Neuronal stem cell (in vitro differentiated cells): Measurements from ENCODE around the gene CACNG7.
A peak's percentile ranks its signal among the peaks of the same experiment; 100 is the strongest.

Experiments
- DNase-seq: peaks from one replicate; pipeline ENCODE4 v3.0.0-alpha.2; 2013; ENCODE audit warnings: low spot score
- H2AFZ ChIP-seq: one replicate; pipeline ENCODE4 v1.6.1; 2013; ENCODE audit warnings: mild to moderate bottlenecking, low read length, inconsistent platforms
- H2AK5ac ChIP-seq: 2 replicates; pipeline ENCODE4 v1.6.1; 2013; ENCODE audit warnings: low read depth, mild to moderate bottlenecking, inconsistent platforms, low read length, moderate library complexity, mixed read lengths
- H2BK120ac ChIP-seq: 2 replicates; pipeline ENCODE4 v1.6.1; 2013; ENCODE audit warnings: low read depth, mild to moderate bottlenecking, inconsistent platforms, low read length, moderate library complexity, mixed read lengths
- H2BK12ac ChIP-seq: one replicate; pipeline ENCODE4 v1.6.1; 2013; ENCODE audit warnings: low read length, inconsistent platforms
- H2BK15ac ChIP-seq: 2 replicates; pipeline ENCODE4 v1.6.1; 2013; ENCODE audit warnings: mild to moderate bottlenecking, low read length, inconsistent platforms, mixed read lengths
- H2BK5ac ChIP-seq: one replicate; pipeline ENCODE4 v1.6.1; 2013; ENCODE audit warnings: inconsistent platforms, mild to moderate bottlenecking, low read length, moderate library complexity
- H3K14ac ChIP-seq: one replicate; pipeline ENCODE4 v1.6.1; 2013; ENCODE audit warnings: low read length, inconsistent platforms
- H3K18ac ChIP-seq: 2 replicates; pipeline ENCODE4 v1.6.1; 2013; ENCODE audit warnings: low read length, inconsistent platforms
- H3K23ac ChIP-seq: 2 replicates; pipeline ENCODE4 v1.6.1; 2013; ENCODE audit warnings: low read depth, mild to moderate bottlenecking, mixed read lengths, low read length, inconsistent platforms; ENCODE audit not compliant: poor library complexity
- H3K27ac ChIP-seq: replicated peaks from 3 replicates; pipeline ENCODE4 v1.5.1; 2013; ENCODE audit warnings: low read length, inconsistent platforms
- H3K27me3 ChIP-seq, 3 experiments: 2 replicates each; pipeline ENCODE4 v1.6.1; 2013; ENCODE audit warnings: low read length in 3 of 3, mild to moderate bottlenecking in 2 of 3, inconsistent platforms in 1 of 3, low read depth in 1 of 3, mixed read lengths in 1 of 3, moderate library complexity in 1 of 3; ENCODE audit not compliant: control insufficient read depth in 3 of 3, insufficient read depth in 3 of 3
- H3K36me3 ChIP-seq, 2 donors: replicated peaks in 1 of 2; 2 replicates each; pipeline ENCODE4 v1.6.1; 2013; ENCODE audit warnings: low read length in 2 of 2; ENCODE audit not compliant: control insufficient read depth in 2 of 2, insufficient read depth in 2 of 2
- H3K4ac ChIP-seq: 2 replicates; pipeline ENCODE4 v1.6.1; 2013; ENCODE audit warnings: inconsistent platforms, mild to moderate bottlenecking, low read length, moderate library complexity
- H3K4me1 ChIP-seq, 2 donors: 1 replicate in 1 of 2; 2 replicates in 1 of 2; pipeline ENCODE4 v1.6.1; 2013; ENCODE audit warnings: low read length in 2 of 2, low read depth in 1 of 2; ENCODE audit not compliant: control insufficient read depth in 2 of 2, insufficient read depth in 1 of 2
- H3K4me2 ChIP-seq: one replicate; pipeline ENCODE4 v1.6.1; 2013; ENCODE audit warnings: mild to moderate bottlenecking, low read length, inconsistent platforms; ENCODE audit not compliant: insufficient read depth, poor library complexity, severe bottlenecking
- H3K4me3 ChIP-seq, 2 donors: 2 replicates each; pipeline ENCODE4 v1.5.1; 2013; ENCODE audit warnings: low read length in 2 of 2, mild to moderate bottlenecking in 2 of 2, inconsistent platforms in 1 of 2, moderate library complexity in 1 of 2
- H3K79me1 ChIP-seq: one replicate; pipeline ENCODE4 v1.6.1; 2013; ENCODE audit warnings: low read depth, mild to moderate bottlenecking, inconsistent platforms, low read length, moderate library complexity
- H3K9ac ChIP-seq: one replicate; pipeline ENCODE4 v1.6.1; 2013; ENCODE audit warnings: mild to moderate bottlenecking, low read depth, low read length, inconsistent platforms; ENCODE audit not compliant: poor library complexity
- H3K9me3 ChIP-seq, 2 donors: replicated peaks in 1 of 2; 2 replicates each; pipeline versions ENCODE3 to v1.6.1; 2013; ENCODE audit warnings: low read length in 2 of 2, mild to moderate bottlenecking in 2 of 2, inconsistent platforms in 1 of 2, low read depth in 1 of 2, mixed read lengths in 1 of 2, moderate library complexity in 1 of 2; ENCODE audit not compliant: control insufficient read depth in 2 of 2, insufficient read depth in 1 of 2
- H4K8ac ChIP-seq: one replicate; pipeline ENCODE4 v1.6.1; 2013; ENCODE audit warnings: low read depth, mild to moderate bottlenecking, inconsistent platforms, low read length, moderate library complexity
- H4K91ac ChIP-seq: one replicate; pipeline ENCODE4 v1.6.1; 2013; ENCODE audit warnings: low read length, low read depth, mild to moderate bottlenecking, inconsistent platforms; ENCODE audit not compliant: poor library complexity
- WGBS, 2 donors: extraction: QIAGEN DNeasy Blood & Tissue Kit; methylation state at CpG; one replicate each; pipeline ENCODE4 v1.1.7; 2013; ENCODE audit warnings: missing lambda C conversion rate in 2 of 2, mixed read lengths in 1 of 2; ENCODE audit not compliant: insufficient read length in 2 of 2, insufficient replicate concordance in 1 of 2; ENCODE audit errors: extremely low coverage in 2 of 2; 5-methylcytosine and 5-hydroxymethylcytosine counted together

Gene CACNG7

DNA sequence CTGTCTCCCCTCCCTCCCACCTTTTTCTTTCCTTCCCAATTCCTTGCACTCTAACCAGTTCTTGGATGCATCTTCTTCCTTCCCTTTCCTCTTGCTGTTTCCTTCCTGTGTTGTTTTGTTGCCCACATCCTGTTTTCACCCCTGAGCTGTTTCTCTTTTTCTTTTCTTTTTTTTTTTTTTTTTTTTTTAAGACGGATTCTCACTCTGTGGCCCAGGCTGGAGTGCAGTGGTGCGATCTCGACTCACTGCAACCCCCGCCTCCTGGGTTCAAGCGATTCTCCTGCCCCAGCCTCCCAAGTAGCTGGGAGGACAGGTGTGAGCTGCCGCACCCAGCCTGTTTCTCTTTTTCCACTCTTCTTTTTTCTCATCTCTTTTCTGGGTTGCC is 34.5 kb upstream of the CACNG7 start:
- H3K9me3 ChIP-seq: no peaks in the 10 kb centered on the region
- H3K36me3 ChIP-seq: peaks cover 24 to 61% of the 10 kb centered on the region in 2 donors
- no peak overlapping the region for H3K14ac ChIP-seq
- no peak overlapping the region for H2BK15ac ChIP-seq
- H3K4me3 ChIP-seq: no peak overlapping the region
- WGBS, 2 donors: no CpG with 5 or more reads among the region's 6 CpGs
- H3K4me2 ChIP-seq: no peak overlapping the region
- no peak overlapping the region for H3K18ac ChIP-seq
- H4K91ac ChIP-seq: no peak overlapping the region
- no peak overlapping the region for H2BK120ac ChIP-seq
- no peak overlapping the region for H2AK5ac ChIP-seq
- peak overlapping the region; percentile 65 for H3K23ac ChIP-seq
- H3K4me1 ChIP-seq: peaks cover 2 to 7% of the 10 kb centered on the region in 2 donors
- no peak overlapping the region for H3K27ac ChIP-seq
- H2AFZ ChIP-seq: no peak overlapping the region
- DNase-seq: no peak
- peaks cover 11% of the 10 kb centered on the region for H3K79me1 ChIP-seq
- no peak overlapping the region for H2BK12ac ChIP-seq
- no peaks in the 10 kb centered on the region for H3K27me3 ChIP-seq
- no peak overlapping the region for H4K8ac ChIP-seq
- H3K9ac ChIP-seq: no peak overlapping the region
- no peak overlapping the region for H3K4ac ChIP-seq
- H2BK5ac ChIP-seq: no peak overlapping the region

GRCh38 chr19:53875602-53876325 is 33.3 kb upstream of the CACNG7 start:
- Histone ChIP-seq H3K18ac (no peak overlapping the region), H3K23ac (no peak overlapping the region), H2BK5ac (no peak overlapping the region), H3K4ac (no peak overlapping the region), H3K79me1 (peaks cover 11% of the 10 kb centered on the region), H2BK15ac (no peak overlapping the region), H2BK12ac (no peak overlapping the region), H3K9ac (no peak overlapping the region), H3K4me2 (no peak overlapping the region), H3K36me3 (peaks cover 24 to 56% of the 10 kb centered on the region in 2 donors), H3K9me3 (no peaks in the 10 kb centered on the region), H3K14ac (no peak overlapping the region), H3K4me3 (no peak overlapping the region), H3K27ac (no peak overlapping the region), H2BK120ac (no peak overlapping the region), H3K27me3 (no peaks in the 10 kb centered on the region), H4K8ac (no peak overlapping the region), H2AK5ac (no peak overlapping the region), H3K4me1 (peaks cover 2 to 4% of the 10 kb centered on the region in 2 donors), H4K91ac (no peak overlapping the region), H2AFZ (no peak overlapping the region)
- no peak for DNase-seq
- no CpG with 5 or more reads among the region's 17 CpGs for WGBS, 2 donors

DNA sequence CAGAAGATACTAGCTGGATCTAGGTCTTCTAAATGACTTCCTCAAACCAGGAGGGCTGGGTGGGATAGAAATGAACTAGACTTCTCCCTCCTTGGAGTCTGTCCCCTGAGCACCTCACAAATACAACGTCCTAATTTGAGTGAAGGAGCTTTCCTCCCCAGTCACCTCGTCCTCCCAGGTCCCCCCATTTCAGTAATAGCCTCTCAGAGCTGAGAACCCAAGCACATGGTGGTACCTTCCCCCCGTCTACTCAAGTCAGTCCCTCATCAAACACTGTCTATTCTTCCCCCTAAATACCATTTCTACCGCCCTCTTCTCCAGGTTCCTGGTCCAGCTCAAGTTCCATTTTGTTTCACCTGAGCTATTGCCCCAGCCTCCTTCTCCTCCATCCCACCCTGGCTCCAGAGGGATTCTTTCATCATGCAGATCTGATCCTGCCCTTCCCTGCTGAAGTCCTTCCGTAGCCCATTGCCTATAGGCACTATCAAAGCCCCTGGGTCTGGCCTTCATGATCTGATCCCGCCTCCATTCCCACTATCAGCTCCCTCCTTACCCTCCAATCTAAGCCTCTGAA is 32.3 kb upstream of the CACNG7 start:
- no peak overlapping the region for H3K27ac ChIP-seq
- H3K4me2 ChIP-seq: no peak overlapping the region
- H3K18ac ChIP-seq: no peak overlapping the region
- H3K23ac ChIP-seq: no peak overlapping the region
- H3K4me1 ChIP-seq: peaks cover 9 to 10% of the 10 kb centered on the region in 2 donors
- H2BK120ac ChIP-seq: no peak overlapping the region
- H3K14ac ChIP-seq: no peak overlapping the region
- H3K4ac ChIP-seq: no peak overlapping the region
- peaks cover 11% of the 10 kb centered on the region for H3K79me1 ChIP-seq
- H2AK5ac ChIP-seq: no peak overlapping the region
- H3K27me3 ChIP-seq: no peaks in the 10 kb centered on the region
- peaks cover 24 to 48% of the 10 kb centered on the region in 2 donors for H3K36me3 ChIP-seq
- WGBS, 2 donors: no CpG with 5 or more reads among the region's 6 CpGs
- H4K8ac ChIP-seq: no peak overlapping the region
- H3K9me3 ChIP-seq: no peaks in the 10 kb centered on the region
- no peak overlapping the region for H3K9ac ChIP-seq
- H2BK15ac ChIP-seq: no peak overlapping the region
- no peak overlapping the region for H4K91ac ChIP-seq
- H2BK12ac ChIP-seq: no peak overlapping the region
- no peak overlapping the region for H3K4me3 ChIP-seq
- no peak overlapping the region for H2AFZ ChIP-seq
- no peak for DNase-seq
- no peak overlapping the region for H2BK5ac ChIP-seq

DNA sequence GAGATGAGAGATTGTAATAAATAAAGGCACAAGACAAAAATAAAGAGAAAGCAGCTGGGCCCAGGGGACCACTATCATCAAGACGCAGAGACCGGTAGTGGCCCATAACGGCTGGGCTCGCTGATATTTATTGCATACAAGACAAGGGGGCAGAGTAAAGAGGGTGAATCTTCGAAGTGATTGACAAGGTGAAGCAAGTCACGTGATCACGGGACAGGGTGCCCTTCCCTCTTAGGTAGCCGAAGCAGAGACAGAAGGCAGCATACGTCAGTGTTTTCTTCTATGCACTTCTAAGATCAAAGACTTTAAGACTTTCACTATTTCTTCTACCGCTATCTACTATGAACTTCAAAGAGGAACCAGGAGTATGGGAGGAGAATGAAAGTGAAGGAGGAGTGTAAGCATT is 31.7 kb upstream of the CACNG7 start:
- Histone ChIP-seq H3K36me3 (peaks cover 24 to 43% of the 10 kb centered on the region in 2 donors), H3K9ac (no peak overlapping the region), H3K18ac (no peak overlapping the region), H3K23ac (no peak overlapping the region), H3K4me2 (no peak overlapping the region), H2AFZ (no peak overlapping the region), H3K79me1 (peaks cover 11% of the 10 kb centered on the region), H3K27ac (no peak overlapping the region), H3K4me3 (no peak overlapping the region), H3K4ac (no peak overlapping the region), H3K4me1 (peaks cover 11 to 12% of the 10 kb centered on the region in 2 donors), H2BK5ac (no peak overlapping the region), H2BK120ac (no peak overlapping the region), H2BK12ac (no peak overlapping the region), H2AK5ac (no peak overlapping the region), H4K91ac (no peak overlapping the region), H3K14ac (no peak overlapping the region), H2BK15ac (no peak overlapping the region), H4K8ac (no peak overlapping the region), H3K27me3 (no peaks in the 10 kb centered on the region), H3K9me3 (no peaks in the 10 kb centered on the region)
- no peak for DNase-seq
- WGBS, 2 donors: no CpG with 5 or more reads among the region's 10 CpGs
